ENCODE results near the gene C2CD4C. TPM values are rescaled to one million over a fixed set of nuclear protein-coding genes. Genes with fewer than 3 reads are reported as not detected.
"Not testable (repeated sequence)": the region's sequence is repeated elsewhere in the genome, so short reads cannot be mapped to it uniquely, and the experiment has no call there.

Gene C2CD4C
- total RNA-seq, 2 donors from 2014 or later: 0.54 TPM; not detected in 1

DNA sequence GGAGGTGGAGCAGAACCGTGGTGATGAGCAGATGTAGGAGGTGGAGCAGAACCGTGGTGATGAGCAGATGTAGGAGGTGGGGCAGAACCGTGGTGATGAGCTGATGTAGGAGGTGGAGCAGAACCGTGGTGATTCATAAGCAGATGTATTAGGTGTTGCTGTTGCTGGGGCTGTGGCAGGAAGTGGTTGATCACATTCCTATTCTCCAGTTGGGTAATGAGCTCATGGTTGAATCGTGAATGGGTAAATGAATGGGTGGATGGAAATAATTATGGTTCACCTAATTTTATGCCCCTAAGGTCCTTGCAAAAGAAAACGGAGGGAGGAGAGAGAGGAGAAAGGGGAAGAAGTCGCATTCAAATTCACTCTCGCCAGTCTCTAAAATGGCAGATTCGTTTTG lies 26.4 kb downstream of the C2CD4C start:
- H3K36me3 Mint-ChIP-seq: peaks cover 0 to 12% of the 10 kb centered on the region in 2 donors
- peak in 1 of 2 donors; percentile 49 for DNase-seq (ENCODE audit: low spot score in 2 of 2)
- H3K27ac Mint-ChIP-seq: peak overlapping the region in 1 of 2 donors; percentile 17
- peak; percentile 85 to 96 for ATAC-seq
- H3K9me3 Mint-ChIP-seq: not testable (repeated sequence)

DNA sequence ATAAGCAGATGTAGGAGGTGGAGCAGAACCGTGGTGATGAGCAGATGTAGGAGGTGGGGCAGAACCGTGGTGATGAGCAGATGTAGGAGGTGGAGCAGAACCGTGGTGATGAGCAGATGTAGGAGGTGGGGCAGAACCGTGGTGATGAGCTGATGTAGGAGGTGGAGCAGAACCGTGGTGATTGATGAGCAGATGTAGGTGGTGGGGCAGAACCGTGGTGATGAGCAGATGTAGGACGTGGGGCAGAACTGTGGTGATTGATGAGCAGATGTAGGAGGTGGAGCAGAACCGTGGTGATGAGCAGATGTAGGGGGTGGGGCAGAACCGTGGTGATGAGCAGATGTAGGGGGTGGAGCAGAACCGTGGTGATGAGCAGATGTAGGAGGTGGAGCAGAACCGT lies 27.0 kb downstream of the C2CD4C start:
- peak in 1 of 2 donors; percentile 23 for DNase-seq (ENCODE audit: low spot score in 2 of 2)
- H3K27ac Mint-ChIP-seq, ATAC-seq, H3K9me3 Mint-ChIP-seq: not testable (repeated sequence)
- peaks cover 0 to 12% of the 10 kb centered on the region in 2 donors for H3K36me3 Mint-ChIP-seq

DNA sequence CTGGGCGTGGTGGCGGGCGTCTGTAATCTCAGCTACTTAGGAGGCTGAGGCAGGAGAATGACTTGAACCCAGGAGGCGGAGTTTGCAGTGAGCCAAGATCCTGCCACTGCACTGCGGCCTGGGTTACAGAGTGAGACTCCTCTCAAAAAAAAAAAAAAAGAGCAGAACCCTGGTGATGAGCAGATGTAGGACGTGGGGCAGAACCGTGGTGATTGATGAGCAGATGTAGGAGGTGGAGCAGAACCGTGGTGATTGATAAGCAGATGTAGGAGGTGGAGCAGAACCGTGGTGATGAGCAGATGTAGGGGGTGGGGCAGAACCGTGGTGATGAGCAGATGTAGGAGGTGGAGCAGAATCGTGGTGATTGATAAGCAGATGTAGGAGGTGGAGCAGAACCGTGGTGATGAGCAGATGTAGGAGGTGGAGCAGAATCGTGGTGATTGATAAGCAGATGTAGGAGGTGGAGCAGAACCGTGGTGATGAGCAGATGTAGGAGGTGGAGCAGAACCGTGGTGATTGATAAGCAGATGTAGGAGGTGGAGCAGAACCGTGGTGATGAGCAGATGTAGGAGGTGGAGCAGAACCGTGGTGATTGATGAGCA lies 28.2 kb downstream of the C2CD4C start:
- peak in 1 of 2 donors; percentile 34 for DNase-seq (ENCODE audit: low spot score in 2 of 2)
- H3K36me3 Mint-ChIP-seq: peaks cover 0 to 12% of the 10 kb centered on the region in 2 donors
- H3K27ac Mint-ChIP-seq, H3K9me3 Mint-ChIP-seq, ATAC-seq: not testable (repeated sequence)

DNA sequence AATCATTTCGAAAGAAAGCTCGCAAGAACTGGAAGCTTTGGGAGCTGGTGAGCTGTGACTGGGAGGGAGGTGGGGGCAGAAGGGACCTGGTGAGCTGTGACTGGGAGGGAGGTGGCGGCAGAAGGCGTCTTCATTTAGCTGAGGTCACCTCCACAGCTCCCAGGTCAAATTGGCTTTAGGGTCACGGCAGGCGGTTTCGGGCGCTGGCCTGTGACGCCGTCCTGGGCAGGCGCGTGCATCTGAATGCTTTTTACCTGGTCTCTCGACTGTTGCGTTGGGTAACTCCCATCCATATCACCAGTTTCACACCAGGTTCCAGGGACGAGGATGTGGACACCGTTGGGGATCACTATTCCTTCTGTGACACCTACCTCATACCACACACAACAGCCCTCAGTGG lies 29.2 kb downstream of the C2CD4C start:
- peak in 1 of 2 donors; percentile 34 for DNase-seq (ENCODE audit: low spot score in 2 of 2)
- H3K36me3 Mint-ChIP-seq: peaks cover 0 to 12% of the 10 kb centered on the region in 2 donors

DNA sequence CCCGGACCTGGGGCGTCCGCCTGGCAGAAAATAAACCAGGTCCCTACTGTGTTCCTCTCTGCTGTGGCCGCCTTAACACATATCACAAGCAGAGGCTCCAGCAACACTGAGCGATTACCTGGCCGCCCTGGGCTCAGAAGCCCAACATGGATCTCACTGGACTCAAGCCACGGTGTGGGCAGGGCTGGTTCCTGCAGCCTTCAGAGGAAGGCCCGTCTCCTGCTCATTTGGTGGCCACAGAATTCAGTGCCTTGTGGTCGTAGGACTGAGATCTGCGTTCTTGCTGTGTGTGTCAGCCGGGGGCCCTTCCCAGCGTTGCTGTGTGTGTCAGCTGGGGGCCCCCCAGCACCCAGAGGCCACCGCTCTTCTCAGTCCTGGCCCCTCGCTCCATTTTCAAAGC lies 30.2 kb downstream of the C2CD4C start:
- DNase-seq (ENCODE audit: low spot score in 2 of 2): peak in 1 of 2 donors; percentile 34
- Mint-ChIP-seq H3K27ac (no peak overlapping the region), H3K36me3 (peaks cover 0 to 11% of the 10 kb centered on the region in 2 donors), H3K9me3 (peaks cover 0 to 4% of the 10 kb centered on the region in 2 donors)
- no peak for ATAC-seq

More for the DNA sequence above, 29.2 kb downstream of the C2CD4C start:
- Mint-ChIP-seq H3K9me3 (peaks cover 0 to 4% of the 10 kb centered on the region in 2 donors), H3K27ac (no peak overlapping the region)
- no peak for ATAC-seq

DNA sequence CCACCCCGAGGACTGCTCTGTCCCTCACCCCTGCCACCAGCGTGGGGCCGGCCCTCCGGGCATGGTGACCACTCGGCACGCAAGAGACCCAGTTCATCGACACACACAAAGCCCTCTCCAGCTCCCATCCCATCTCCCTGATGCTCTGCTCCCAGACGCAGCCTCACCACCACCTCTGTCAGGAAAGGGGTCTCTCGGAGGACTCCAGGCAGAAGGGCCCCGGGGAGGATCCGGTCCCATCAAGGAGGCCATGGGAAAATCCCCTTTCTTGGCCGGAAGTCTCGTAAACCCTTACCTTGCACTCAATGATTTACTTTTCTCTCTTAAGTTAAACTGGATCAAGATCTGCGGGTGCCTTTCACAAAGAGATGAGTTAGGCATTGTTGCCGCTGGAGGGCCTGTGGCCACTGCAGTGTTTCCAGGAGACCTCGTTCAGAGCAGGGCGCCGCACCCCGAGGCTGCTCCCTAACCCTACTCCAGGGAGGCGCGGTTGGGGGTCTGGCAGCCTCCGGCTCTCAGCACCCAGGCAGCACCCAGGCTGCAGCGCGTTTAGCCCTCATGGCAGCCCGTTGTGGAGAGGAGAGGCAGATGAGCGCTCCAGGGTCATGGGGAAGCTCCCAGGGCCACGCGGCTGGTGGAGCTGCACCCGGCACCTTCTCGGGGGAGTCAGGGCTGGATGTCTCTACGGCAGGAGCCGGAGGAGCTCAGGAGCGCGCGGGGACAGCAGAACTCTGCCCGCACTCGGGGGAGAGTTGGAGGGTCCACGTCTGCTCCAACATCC lies 31.0 kb downstream of the C2CD4C start:
- DNase-seq (ENCODE audit: low spot score in 2 of 2): peak in 1 of 2 donors; percentile 51
- Mint-ChIP-seq H3K36me3 (peaks cover 0 to 6% of the 10 kb centered on the region in 2 donors), H3K9me3 (no peaks in the 10 kb centered on the region), H3K27ac (no peak overlapping the region)
- ATAC-seq: no peak

DNA sequence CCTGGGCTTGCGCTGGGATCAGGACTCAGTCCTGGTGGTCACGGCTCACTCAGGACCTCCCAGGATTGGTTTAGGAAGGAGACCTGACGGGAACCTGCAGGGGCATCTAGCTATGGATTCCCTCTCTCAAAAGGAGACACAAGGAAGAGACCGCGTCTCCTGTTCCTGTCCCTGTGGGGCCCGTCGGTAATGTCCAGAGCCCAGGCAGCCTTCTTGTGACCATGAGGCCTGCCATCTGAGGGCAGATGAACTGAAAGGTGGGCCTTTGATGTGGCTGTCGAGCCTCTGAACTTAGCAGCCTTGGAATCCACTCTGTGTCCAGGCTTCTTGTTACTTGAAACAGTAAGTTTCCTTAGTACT lies 32.9 kb downstream of the C2CD4C start:
- ATAC-seq (no peak), DNase-seq (ENCODE audit: low spot score in 2 of 2) (peak in 1 of 2 donors; percentile 44)
- Mint-ChIP-seq H3K27ac (no peak overlapping the region), H3K36me3 (no peaks in the 10 kb centered on the region), H3K9me3 (no peaks in the 10 kb centered on the region)

DNA sequence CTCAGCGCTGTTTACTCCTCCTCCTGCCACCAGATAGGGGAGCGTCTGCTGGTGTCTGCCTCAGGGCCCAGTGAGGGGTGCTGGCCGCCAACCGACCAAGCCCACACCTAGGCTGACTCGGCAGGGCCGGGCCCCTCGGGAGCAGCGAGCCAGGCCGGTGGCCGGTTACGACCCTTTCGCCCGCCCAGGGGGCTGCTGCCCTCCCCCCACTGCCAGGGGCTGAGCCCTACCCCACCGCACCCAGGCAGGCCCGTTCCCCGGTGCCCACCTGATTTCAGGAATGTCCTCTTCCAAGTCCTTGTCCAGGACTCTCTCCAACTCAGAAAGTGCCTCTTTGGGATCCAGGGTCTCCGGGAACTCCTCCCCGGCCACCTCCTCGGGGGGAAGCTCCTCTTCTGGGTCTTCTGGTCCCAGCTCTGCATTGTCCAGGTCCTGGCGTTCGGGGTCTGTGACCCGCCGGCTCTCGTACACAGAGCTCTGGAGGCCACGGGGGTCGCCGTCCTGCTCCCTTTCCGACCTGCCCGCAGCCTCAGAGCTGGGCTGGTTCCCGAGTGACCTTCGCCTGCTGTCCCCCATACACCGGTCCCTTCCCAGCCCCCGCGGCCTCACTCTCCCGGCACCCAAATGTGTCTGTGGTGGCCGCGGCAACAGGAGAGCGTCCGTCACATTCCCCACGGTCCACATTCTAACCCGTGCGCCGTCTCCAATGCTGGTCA lies 33.4 kb downstream of the C2CD4C start:
- Mint-ChIP-seq H3K27ac (no peak overlapping the region), H3K36me3 (no peaks in the 10 kb centered on the region), H3K9me3 (no peaks in the 10 kb centered on the region)
- DNase-seq (ENCODE audit: low spot score in 2 of 2) (peak in 1 of 2 donors; percentile 48), ATAC-seq (no peak)

DNA sequence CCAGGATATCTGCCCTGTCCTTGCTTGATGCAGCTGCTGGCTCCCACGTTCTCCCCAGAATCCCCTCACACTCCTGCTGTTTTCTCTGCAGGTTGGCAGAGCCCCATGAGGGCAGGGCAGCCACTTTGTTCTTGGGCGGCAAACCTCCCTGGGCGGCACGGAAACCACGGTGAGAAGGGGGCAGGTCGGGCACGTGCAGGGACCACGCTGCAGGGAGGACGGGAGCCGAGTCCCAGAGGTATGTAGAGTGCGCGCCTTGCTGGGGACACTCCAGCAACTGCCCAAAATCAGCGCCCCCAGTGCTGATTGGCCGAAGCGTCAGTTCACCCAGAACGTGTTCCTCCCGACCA lies 34.1 kb downstream of the C2CD4C start:
- no peak for DNase-seq (ENCODE audit: low spot score in 2 of 2)
- Mint-ChIP-seq H3K36me3 (no peaks in the 10 kb centered on the region), H3K27ac (no peak overlapping the region), H3K9me3 (no peaks in the 10 kb centered on the region)
- ATAC-seq: no peak

DNA sequence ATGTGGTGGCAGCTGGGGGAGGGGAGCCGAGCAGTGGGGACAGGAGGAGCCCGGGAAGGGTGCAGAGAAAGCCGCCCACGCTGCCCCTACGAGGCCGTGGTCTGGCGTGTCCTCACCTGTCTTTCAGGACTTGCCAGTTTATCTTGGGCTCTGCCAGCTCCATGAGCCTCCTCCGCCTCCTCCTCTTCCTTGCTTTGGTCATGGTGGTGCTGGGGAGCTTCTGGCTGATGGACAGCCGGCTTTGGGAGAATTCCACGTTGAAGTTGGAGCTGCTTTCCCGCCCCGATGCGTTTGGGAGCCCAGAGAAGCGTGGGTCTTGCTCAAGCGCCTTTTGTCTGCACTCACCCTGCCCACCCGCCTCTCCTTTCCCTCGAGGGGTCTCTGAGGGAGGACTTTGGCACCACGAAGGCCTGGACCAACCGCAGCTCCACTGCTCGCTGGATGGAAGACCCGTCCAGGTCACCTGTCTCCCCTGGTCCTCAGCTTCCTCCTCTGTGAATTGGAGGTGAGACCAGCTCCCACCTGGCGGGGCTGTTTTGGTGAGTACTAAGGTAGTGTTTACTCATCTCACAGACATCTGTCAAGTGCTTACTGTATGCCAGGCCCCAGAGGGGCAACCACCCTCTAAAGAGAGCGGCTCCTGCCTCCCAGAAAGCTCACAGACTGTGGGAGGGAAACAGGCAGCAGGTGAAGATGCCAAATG lies 34.6 kb downstream of the C2CD4C start:
- peak in 1 of 2 donors; percentile 48 for DNase-seq (ENCODE audit: low spot score in 2 of 2)
- no peak for ATAC-seq

DNA sequence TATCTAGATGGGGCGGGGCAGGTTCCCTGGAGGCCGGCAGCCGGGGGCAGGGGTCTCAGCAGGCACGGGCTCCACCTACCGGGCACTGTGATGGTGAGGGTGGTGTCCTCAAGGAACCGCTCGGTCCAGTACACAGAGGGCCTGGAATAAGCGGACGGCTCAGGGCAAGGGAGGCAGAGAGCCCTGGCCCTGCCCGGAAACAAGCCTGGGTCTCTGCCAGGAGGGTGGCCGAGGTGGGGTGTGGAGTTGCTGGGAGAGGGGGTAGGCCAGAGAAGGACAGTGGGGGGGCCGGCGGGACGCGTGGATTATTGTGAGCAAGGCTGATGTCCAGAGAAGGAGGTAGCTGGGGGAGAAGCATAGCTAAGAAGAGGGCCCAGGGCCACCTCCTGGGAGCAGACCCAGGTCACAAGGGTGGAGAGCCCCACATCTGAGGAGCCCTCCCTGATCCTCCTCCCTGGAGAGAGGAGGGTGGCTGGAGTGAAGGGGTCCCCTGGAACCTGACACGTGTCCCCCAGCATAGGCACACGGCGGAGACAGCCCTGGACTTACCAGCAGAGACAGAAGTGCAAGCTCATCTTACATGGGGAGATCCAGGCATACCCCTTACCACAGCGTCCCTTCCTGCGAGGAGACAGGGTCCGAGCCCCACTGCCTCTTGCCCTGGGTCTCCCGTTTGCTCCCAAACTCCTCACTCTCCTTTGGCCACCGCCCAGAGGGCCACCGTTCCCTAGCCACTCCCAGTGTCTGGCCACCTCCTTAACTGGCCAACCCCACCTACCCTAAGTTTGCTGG lies 35.4 kb downstream of the C2CD4C start:
- Mint-ChIP-seq H3K9me3 (no peaks in the 10 kb centered on the region), H3K27ac (no peak overlapping the region), H3K36me3 (no peaks in the 10 kb centered on the region)
- ATAC-seq (no peak), DNase-seq (ENCODE audit: low spot score in 2 of 2) (peak in 1 of 2 donors; percentile 46)

More for the DNA sequence above, 34.6 kb downstream of the C2CD4C start:
- Mint-ChIP-seq H3K36me3 (no peaks in the 10 kb centered on the region), H3K27ac (no peak overlapping the region), H3K9me3 (no peaks in the 10 kb centered on the region)

DNA sequence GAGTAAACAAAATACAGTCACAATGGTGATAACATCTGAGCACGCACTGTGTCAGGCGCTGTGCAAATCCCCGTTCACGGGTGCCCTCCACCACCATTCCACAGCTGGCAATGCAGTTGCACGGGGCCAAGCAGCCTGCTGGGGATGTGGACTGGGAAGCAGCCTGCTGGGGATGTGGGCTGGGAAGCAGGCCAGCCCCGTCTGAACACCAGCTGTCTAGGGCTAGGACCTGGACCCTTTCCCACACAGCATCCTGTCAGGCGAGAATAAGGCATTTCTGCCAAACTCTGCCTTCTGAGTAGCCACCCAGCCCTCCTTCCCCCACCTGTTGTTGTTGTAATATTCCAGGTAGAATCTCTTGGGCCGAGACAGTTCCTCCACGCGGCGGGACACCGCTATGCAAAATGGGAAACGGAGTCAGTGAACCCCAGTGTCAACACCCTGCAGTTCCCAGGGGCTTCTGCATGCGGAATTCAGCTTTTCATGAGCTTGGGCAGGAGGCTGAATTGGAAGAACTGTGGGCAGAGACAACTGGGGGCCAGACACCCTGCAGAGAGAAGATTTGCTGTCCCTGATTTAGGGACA lies 36.5 kb downstream of the C2CD4C start:
- ATAC-seq (no peak), DNase-seq (ENCODE audit: low spot score in 2 of 2) (peak in 1 of 2 donors; percentile 37)
- no peak overlapping the region for H3K27ac Mint-ChIP-seq
- H3K36me3 Mint-ChIP-seq: no peaks in the 10 kb centered on the region
- H3K9me3 Mint-ChIP-seq: no peaks in the 10 kb centered on the region

DNA sequence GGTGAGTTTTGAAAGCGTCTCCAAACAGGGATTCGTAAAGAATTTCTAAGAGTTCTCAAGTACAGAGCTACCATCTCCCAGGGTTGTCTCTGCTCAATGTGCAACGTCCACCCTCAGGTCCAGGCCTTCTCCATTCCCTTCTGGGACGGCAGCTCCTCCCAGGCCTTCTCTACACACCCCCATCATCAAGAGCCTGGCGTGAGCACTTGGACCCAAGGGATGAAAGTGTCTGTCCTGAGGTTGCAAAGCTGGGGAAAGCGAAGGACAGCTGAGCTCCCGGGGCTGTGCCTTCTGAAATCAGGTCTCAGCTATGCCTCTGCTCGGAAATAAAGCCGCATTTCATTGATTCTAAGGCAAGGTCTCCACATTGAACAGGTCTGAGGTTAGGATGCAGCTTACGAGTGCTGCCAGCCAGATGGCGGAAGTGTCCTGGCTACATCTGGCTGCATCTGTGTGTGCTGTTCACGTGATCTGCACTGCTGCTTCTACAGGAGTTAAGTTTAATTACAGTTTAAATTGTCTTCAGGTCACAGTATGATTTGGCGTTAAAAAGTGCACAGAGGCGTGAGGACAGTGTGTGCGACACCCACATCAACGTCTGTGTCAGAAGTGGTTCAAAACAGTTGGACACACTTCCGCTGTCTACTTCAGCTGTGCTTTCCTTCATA lies 37.3 kb downstream of the C2CD4C start:
- DNase-seq (ENCODE audit: low spot score in 2 of 2): peak in 1 of 2 donors; percentile 35
- H3K9me3 Mint-ChIP-seq: no peaks in the 10 kb centered on the region

DNA sequence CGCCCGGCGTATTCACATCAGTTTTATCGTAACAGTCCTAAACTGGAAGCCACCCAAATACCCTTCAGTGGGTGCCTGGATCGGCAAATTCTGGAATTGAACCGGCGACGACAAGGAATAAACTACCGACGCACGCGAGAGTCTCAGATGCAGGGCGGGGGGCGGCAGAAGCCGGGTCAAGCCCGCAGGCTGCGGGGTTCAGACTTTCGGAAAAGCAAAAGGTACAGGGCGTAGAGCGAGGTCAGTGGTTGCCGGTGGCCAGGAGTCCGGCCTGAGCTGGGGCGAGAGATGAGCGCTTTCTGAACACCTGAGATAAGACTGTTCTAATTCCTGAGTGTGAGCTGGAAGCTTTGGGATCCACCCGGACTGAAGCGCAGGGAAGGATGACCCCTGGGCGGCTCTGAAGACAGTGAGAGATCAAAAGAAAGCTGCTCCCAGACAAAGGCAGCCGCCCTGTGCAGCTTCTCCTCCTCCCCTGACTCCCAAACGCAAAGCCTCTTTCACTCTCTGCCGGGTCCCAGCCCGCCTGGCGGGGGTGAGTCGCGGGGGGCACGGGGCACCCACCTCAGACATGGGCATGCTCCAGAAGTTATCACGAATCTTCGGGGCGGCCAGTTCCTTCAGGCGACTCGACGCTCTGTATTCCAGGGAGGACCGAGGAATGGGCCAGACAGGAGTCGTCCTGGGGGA lies 38.2 kb downstream of the C2CD4C start:
- no peak for ATAC-seq
- Mint-ChIP-seq H3K27ac (no peak overlapping the region), H3K36me3 (no peaks in the 10 kb centered on the region), H3K9me3 (no peaks in the 10 kb centered on the region)
- peak in 1 of 2 donors; percentile 39 for DNase-seq (ENCODE audit: low spot score in 2 of 2)

More for the DNA sequence above, 37.3 kb downstream of the C2CD4C start:
- no peak overlapping the region for H3K27ac Mint-ChIP-seq
- no peak for ATAC-seq
- H3K36me3 Mint-ChIP-seq: no peaks in the 10 kb centered on the region

DNA sequence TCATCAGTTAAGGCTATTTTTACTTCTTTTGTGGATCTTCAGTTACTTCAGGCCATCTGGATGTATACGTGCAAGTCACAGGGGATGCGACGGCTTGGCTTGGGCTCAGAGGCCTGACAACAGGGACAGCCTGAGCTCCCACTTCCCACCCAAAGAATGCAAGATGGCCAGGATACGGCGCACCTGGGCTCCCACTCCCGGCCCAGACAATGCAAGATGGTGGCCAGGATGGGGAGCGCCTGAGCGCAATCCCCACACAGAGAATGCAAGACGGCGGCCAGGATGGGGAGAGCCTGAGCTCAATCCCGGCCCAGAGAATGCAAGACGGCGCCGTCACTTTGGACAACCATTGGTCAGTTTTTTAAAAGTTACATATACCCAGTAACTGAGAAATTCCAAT lies 39.1 kb downstream of the C2CD4C start:
- H3K9me3 Mint-ChIP-seq: no peaks in the 10 kb centered on the region

More for the DNA sequence above, 39.1 kb downstream of the C2CD4C start:
- H3K36me3 Mint-ChIP-seq: no peaks in the 10 kb centered on the region
- no peak for ATAC-seq
- H3K27ac Mint-ChIP-seq: no peak overlapping the region
- DNase-seq (ENCODE audit: low spot score in 2 of 2): peak in 1 of 2 donors; percentile 21

Measured in activated naive CD4-positive, alpha-beta T cell treated with anti-CD3 and anti-CD28 coated beads, Interleukin-2, amount 50 U/mL, for 72 hours (primary cell).